GM19023 (cell line): ENCODE results near the gene KCNC3.

ENCODE experiments used
- ATAC-seq: cut with Tn5 transposase; IDR thresholded peaks from one replicate; pipeline ENCODE4 v1.9.1; 2021; ENCODE audit warnings: mild to moderate bottlenecking, moderate library complexity; ENCODE audit not compliant: unreplicated experiment

KCNC3 gene

GRCh38 chr19:50328224-50328872, 829 bp downstream of the KCNC3 start:
- no peak for ATAC-seq

- ATAC-seq: no peak
These were observed 1.5 kb downstream of the KCNC3 start for GRCh38 chr19:50327461-50328223.

GRCh38 chr19:50327013-50327412, 2.2 kb downstream of the KCNC3 start:
- ATAC-seq: no peak

GRCh38 chr19:50326101-50326664, 3.0 kb downstream of the KCNC3 start:
- ATAC-seq: no peak

- ATAC-seq: no peak
These were observed 3.7 kb downstream of the KCNC3 start for GRCh38 chr19:50325310-50326100.

GRCh38 chr19:50324331-50324730, 4.8 kb downstream of the KCNC3 start:
- ATAC-seq: no peak

GRCh38 chr19:50323782-50324133, 5.4 kb downstream of the KCNC3 start:
- no peak for ATAC-seq

GRCh38 chr19:50322931-50323781, 6.0 kb downstream of the KCNC3 start:
- ATAC-seq: no peak

GRCh38 chr19:50322234-50322633, 6.9 kb downstream of the KCNC3 start:
- ATAC-seq: no peak

GRCh38 chr19:50321831-50322230, 7.3 kb downstream of the KCNC3 start:
- ATAC-seq: no peak

- no peak for ATAC-seq
These were observed 8.6 kb downstream of the KCNC3 start for GRCh38 chr19:50320596-50320995.

GRCh38 chr19:50320051-50320450, 9.1 kb downstream of the KCNC3 start:
- no peak for ATAC-seq

- no peak for ATAC-seq
These were observed 10.0 kb downstream of the KCNC3 start for GRCh38 chr19:50319156-50319555.

- no peak for ATAC-seq
These were observed 10.7 kb downstream of the KCNC3 start for GRCh38 chr19:50318438-50318837.

GRCh38 chr19:50317115-50317514, 12.1 kb downstream of the KCNC3 start:
- ATAC-seq: no peak

- no peak for ATAC-seq
These were observed 13.3 kb downstream of the KCNC3 start for GRCh38 chr19:50315773-50316448.

GRCh38 chr19:50314724-50315708, 14.2 kb downstream of the KCNC3 start:
- ATAC-seq: no peak

- ATAC-seq: no peak
These were observed 15.2 kb downstream of the KCNC3 start for GRCh38 chr19:50313812-50314536.
